HEK293T (cell line): Measurements from ENCODE around the gene PGM2.

Experiments used
- CTCF ChIA-PET: fragments of 350-600 bp; formaldehyde crosslinking; extraction: SDS; loops from one replicate; lab custom pipeline; 2021; ENCODE audit warnings: antibody characterized with exemption, inconsistent platforms; lab: Yijun Ruan, JAX
- POLR2A ChIA-PET: fragments of 350-600 bp; formaldehyde crosslinking; extraction: SDS; loops from one replicate; lab custom pipeline; 2020; ENCODE audit warnings: antibody characterized with exemption, inconsistent platforms; lab: Yijun Ruan, JAX
- DNase-seq: peaks from one replicate; pipeline ENCODE4 v3.0.0; 2012; ENCODE audit warnings: mixed read lengths; ENCODE audit errors: extremely low spot score
- ARNT ChIP-seq: fragments of 450-650 bp; IDR thresholded peaks from 2 replicates; pipeline ENCODE4 v1.6.1; 2017; ENCODE audit warnings: mild to moderate bottlenecking
- BHLHE40 ChIP-seq: fragments of 450-650 bp; IDR thresholded peaks from 2 replicates; pipeline ENCODE4 v1.6.1; 2016; ENCODE audit warnings: mild to moderate bottlenecking, moderate library complexity, borderline replicate concordance
- CTBP1 ChIP-seq: fragments of 450-650 bp; IDR thresholded peaks from 2 replicates; pipeline ENCODE4 v1.6.1; 2016; ENCODE audit warnings: borderline replicate concordance
- ELF4 ChIP-seq: fragments of 450-650 bp; IDR thresholded peaks from 2 replicates; pipeline ENCODE4 v1.6.1; 2017; ENCODE audit warnings: antibody characterized with exemption
- FOXA1 ChIP-seq: fragments of 450-650 bp; IDR thresholded peaks from 2 replicates; pipeline ENCODE4 v1.6.1; 2016; ENCODE audit warnings: mild to moderate bottlenecking
- FOXK2 ChIP-seq: fragments of 450-650 bp; IDR thresholded peaks from 2 replicates; pipeline ENCODE4 v1.6.1; 2016; ENCODE audit warnings: mild to moderate bottlenecking
- FOXM1 ChIP-seq: fragments of 450-650 bp; IDR thresholded peaks from 2 replicates; pipeline ENCODE4 v1.6.1; 2017; ENCODE audit warnings: mild to moderate bottlenecking, borderline replicate concordance
- HDGF ChIP-seq: fragments of 450-650 bp; IDR thresholded peaks from 2 replicates; pipeline ENCODE4 v1.6.1; 2017; ENCODE audit warnings: antibody characterized with exemption, borderline replicate concordance
- L3MBTL2 ChIP-seq: fragments of 450-650 bp; conservative IDR thresholded peaks from 2 replicates; pipeline ENCODE4 v1.6.1; 2016; ENCODE audit warnings: mild to moderate bottlenecking
- LEF1 ChIP-seq: fragments of 450-650 bp; IDR thresholded peaks from 2 replicates; pipeline ENCODE4 v1.6.1; 2017; ENCODE audit warnings: mild to moderate bottlenecking, borderline replicate concordance
- NFRKB ChIP-seq: fragments of 450-650 bp; IDR thresholded peaks from 2 replicates; pipeline ENCODE4 v1.6.1; 2016; ENCODE audit warnings: mild to moderate bottlenecking, moderate library complexity
- SP1 ChIP-seq: fragments of 450-650 bp; IDR thresholded peaks from 2 replicates; pipeline ENCODE4 v1.6.1; 2017
- SUZ12 ChIP-seq: fragments of 450-650 bp; IDR thresholded peaks from 2 replicates; pipeline ENCODE4 v1.6.1; 2016; ENCODE audit warnings: mild to moderate bottlenecking
- TARDBP ChIP-seq: fragments of 450-650 bp; IDR thresholded peaks from 2 replicates; pipeline ENCODE4 v1.6.1; 2016
- ZNF384 ChIP-seq: fragments of 450-650 bp; IDR thresholded peaks from 2 replicates; pipeline ENCODE4 v1.6.1; 2016
- TF ChIP-seq, protein P1 (sequence below): fragments of 450-650 bp; IDR thresholded peaks from 2 replicates; pipeline ENCODE4 v1.6.1; 2016

PGM2 gene

DNA sequence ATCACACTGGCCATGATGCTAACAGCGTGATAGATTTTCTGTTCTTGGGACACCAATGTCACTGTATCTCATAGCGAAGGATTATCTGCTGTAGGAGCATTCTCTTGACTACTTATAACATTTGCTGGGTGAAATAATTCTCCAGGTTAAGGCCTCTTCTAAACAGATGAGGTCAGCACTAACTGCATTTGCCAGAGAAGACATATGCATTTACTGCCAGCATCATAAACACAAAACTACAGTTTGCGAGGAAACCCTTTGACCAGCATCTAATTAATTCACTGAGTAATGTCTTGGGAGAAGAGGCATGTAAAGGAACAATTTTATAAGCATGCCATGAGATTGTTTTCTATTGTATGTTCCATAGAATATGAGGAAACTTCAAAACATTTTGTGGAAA, 78.3 kb downstream of the PGM2 start:
- POLR2A ChIA-PET, result no interaction called here
- CTCF ChIA-PET, result no interaction called here
- no peak for DNase-seq
- no peak for TF ChIP-seq ZNF384
- no peak for TF ChIP-seq NFRKB
- no peak for TF ChIP-seq HDGF
- TF ChIP-seq LEF1, result no peak
- TF ChIP-seq TARDBP, result no peak
- TF ChIP-seq FOXA1, result no peak
- no peak for TF ChIP-seq CTBP1
- TF ChIP-seq BHLHE40, result no peak
- no peak for TF ChIP-seq SUZ12
- TF ChIP-seq, protein P1, sequence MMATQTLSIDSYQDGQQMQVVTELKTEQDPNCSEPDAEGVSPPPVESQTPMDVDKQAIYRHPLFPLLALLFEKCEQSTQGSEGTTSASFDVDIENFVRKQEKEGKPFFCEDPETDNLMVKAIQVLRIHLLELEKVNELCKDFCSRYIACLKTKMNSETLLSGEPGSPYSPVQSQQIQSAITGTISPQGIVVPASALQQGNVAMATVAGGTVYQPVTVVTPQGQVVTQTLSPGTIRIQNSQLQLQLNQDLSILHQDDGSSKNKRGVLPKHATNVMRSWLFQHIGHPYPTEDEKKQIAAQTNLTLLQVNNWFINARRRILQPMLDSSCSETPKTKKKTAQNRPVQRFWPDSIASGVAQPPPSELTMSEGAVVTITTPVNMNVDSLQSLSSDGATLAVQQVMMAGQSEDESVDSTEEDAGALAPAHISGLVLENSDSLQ, result no peak
- no peak for TF ChIP-seq L3MBTL2
- no peak for TF ChIP-seq SP1
- TF ChIP-seq ELF4, result no peak
- no peak for TF ChIP-seq FOXM1
- no peak for TF ChIP-seq FOXK2
- TF ChIP-seq ARNT, result no peak

DNA sequence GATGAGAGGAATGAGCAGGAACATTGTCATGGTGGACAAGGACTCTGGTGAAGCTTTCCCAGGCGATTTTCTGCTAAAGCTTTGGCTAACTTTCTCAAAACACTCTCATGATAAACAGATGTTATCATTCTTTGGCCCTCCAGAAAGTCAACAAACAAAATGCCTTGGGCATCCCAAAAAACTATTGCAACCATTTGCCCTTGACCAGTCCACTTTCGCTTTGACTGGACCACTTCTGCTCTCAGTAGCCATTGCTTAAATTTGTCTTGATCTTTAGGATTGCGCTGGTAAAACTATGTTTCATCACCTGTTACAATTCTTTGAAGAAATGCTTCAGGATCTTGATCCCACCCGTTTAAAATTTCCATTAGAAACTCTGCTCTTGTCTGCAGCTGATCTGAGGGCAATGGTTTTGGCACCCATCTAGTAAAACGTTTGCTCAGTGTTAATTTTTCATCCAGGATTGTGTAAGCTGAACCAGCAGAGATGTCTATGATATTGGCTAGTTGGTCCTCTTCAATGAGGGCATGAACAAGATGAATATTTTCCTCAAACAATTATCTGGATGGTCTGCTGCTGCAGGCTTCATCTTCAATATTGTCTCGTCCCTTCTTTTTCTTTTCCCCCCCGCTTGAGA, 79.2 kb downstream of the PGM2 start:
- CTCF ChIA-PET, result no interaction called here
- TF ChIP-seq BHLHE40 (no peak), L3MBTL2 (no peak), ZNF384 (no peak), ARNT (no peak)
- TF ChIP-seq, protein P1, result no peak
- DNase-seq, result no peak
- POLR2A ChIA-PET, result no interaction called here

DNA sequence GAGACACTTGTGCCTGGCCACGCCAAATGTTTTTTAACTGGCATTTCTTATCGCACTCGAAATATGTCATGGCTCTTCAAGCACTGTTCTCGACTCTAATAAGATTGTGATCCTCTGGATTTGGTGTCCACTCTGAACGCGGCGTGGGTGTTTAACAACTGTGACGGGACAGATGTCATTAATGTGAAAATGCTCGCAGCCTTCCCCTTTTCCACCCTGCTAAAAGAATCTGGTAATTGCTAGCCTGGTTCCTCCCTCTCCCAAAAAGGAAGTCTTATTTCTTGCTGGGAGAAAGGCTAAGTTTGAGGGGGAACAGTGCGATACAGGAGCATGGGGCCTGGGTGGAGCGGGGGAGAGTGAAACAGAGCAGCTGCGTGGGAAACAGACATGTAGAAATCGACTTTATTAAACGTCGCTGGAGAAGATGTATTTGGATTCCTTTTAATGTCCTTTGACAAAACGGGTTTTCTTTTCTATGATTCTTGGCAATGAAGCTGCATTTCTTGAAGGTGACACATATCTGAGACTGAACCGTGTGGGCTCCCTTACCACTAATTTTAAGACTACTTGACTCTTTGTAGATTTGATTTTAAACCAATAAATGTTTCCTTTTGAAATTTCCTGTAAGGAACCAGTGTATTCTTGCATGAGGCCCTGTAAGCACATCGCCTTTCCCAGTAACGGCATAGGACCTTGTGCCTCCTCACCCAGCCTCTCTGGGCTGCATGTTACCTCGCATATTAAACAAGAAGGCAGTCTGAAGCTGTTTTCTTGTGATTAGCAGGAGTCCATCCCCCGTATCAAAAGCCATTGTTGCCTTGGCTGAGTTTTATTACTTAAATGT, 82.2 kb downstream of the PGM2 start:
- no peak for TF ChIP-seq SP1
- no peak for TF ChIP-seq ARNT
- TF ChIP-seq ELF4, result no peak
- TF ChIP-seq NFRKB, result no peak
- no peak for TF ChIP-seq HDGF
- no peak for TF ChIP-seq ZNF384
- TF ChIP-seq BHLHE40, result no peak
- no peak for TF ChIP-seq L3MBTL2

DNA sequence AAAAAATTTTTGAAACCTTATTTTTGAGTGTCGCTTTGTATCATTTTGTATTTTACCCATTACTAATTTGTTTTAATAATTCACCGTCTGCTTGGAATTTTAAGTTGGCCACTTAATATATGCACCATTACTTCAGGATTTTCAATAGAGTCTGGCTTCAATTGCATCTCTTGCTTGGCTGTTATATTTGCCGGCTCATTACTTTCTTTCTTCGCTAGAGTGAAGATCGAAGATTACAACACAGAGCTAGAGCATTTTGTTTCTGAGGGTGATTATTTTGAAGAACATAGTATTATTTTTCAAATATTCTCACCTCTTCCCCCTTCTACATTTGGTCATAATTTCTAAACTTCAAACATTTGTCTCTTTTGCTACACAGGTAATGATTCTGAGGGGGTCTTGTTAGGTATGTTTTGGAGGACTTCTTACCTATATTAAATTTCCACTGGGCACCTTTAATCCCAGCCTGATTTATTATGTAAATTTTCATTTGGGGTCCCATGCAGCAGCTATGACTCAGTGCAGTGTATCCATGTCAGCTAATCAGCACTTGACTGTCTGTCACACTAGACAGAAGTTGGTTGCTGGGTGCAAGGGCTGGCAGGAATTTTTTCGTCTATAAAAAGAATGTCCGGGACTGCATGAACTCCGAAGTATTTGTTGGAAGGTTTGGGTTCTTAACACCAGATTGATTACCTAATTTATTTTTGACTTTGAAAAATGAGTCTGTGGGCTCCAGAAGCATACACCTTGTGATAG, 83.0 kb downstream of the PGM2 start:
- CTCF ChIA-PET, result no interaction called here
- POLR2A ChIA-PET, result interaction anchor here (0.7 to 1.1 kb wide), 2 partner anchors 18 to 83 kb away, joined by 3 to 4 read pairs; partner anchors contain the start of gene PGM2
- TF ChIP-seq FOXM1 (no peak), TARDBP (no peak), LEF1 (no peak), ARNT (no peak), BHLHE40 (no peak), FOXA1 (no peak), NFRKB (no peak), CTBP1 (no peak), L3MBTL2 (no peak), ELF4 (no peak), FOXK2 (no peak), SP1 (no peak), HDGF (no peak), SUZ12 (no peak), ZNF384 (no peak)
- TF ChIP-seq, protein P1, result no peak
- no peak for DNase-seq

More for the DNA sequence above, 82.2 kb downstream of the PGM2 start:
- POLR2A ChIA-PET, result interaction anchor here (1.1 kb wide), 1 partner anchor 82 kb away, joined by 4 read pairs; the partner anchor contains the start of gene PGM2
- CTCF ChIA-PET, result no interaction called here
- DNase-seq, result no peak

DNA sequence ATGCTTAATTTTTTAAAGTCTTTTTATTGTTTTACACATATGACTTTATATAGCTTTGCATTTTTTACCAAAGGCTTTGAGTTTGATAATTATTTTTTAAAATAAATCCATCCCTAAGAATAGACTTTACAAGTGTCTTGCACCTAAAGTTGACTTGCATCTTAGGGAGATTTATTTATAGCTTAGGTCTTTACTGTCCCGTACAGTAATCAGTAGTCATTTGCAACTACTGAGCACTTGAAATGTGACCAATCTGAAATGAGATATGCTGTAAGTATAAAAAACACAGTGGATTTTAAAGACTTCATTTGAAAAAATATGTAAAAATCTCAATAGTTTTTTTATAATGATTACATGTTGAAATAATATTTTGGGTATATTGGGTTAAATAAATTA, 83.6 kb downstream of the PGM2 start:
- CTCF ChIA-PET, result no interaction called here
- POLR2A ChIA-PET, result interaction anchor here (0.7 kb wide), 1 partner anchor 19 kb away, joined by 3 read pairs; no protein-coding TSS in a partner anchor
- no peak for DNase-seq
- TF ChIP-seq NFRKB (no peak), FOXK2 (no peak), HDGF (no peak), SUZ12 (no peak), ZNF384 (no peak), L3MBTL2 (no peak), CTBP1 (no peak), ELF4 (no peak), SP1 (no peak), FOXM1 (no peak), ARNT (no peak)
- TF ChIP-seq, protein P1, result no peak
